ENCODE results near the gene CADM4.
"Not testable (repeated sequence)": the region's sequence is repeated elsewhere in the genome, so short reads cannot be mapped to it uniquely, and the experiment has no call there.

The CADM4 gene

GRCh38 chr19:43605875-43606568 lies 33.6 kb downstream of the CADM4 start:
- no peak for TF ChIP-seq MYC (IDR thresholded peaks at IDR 0.05; ENCODE audit: low read depth, low read length)
- TF ChIP-seq MAX (IDR thresholded peaks at IDR 0.05; ENCODE audit: low read depth, low read length) = no peak
- no peak for DNase-seq (ENCODE audit: low read depth)

GRCh38 chr19:43600326-43600725 lies 39.3 kb downstream of the CADM4 start:
- not testable (repeated sequence) for DNase-seq (ENCODE audit: low read depth); H3K4me3 ChIP-seq (ENCODE audit: low read depth, low read length)

More at GRCh38 chr19:43605875-43606568, 33.6 kb downstream of the CADM4 start:
- no peak overlapping the region for H3K4me3 ChIP-seq (ENCODE audit: low read depth, low read length)

GRCh38 chr19:43599635-43600295 lies 39.9 kb downstream of the CADM4 start:
- DNase-seq (ENCODE audit: low read depth) = no peak
- TF ChIP-seq POLR2A (IDR thresholded peaks at IDR 0.05; ENCODE audit: extremely low read depth, insufficient read length) (no peak), CTCF (IDR thresholded peaks at IDR 0.05; ENCODE audit: low read depth, low read length) (no peak), MAX (IDR thresholded peaks at IDR 0.05; ENCODE audit: low read depth, low read length) (no peak), MYC (IDR thresholded peaks at IDR 0.05; ENCODE audit: low read depth, low read length) (no peak)
- no peak overlapping the region for H3K4me3 ChIP-seq (ENCODE audit: low read depth, low read length)

GRCh38 chr19:43598445-43599240 lies 41.0 kb downstream of the CADM4 start:
- H3K4me3 ChIP-seq (ENCODE audit: low read depth, low read length) = peak overlapping the region; percentile 97
- DNase-seq (ENCODE audit: low read depth) = no peak
- no peak for TF ChIP-seq MYC (IDR thresholded peaks at IDR 0.05; ENCODE audit: low read depth, low read length)
- TF ChIP-seq MAX (IDR thresholded peaks at IDR 0.05; ENCODE audit: low read depth, low read length) = no peak
- TF ChIP-seq POLR2A (IDR thresholded peaks at IDR 0.05; ENCODE audit: extremely low read depth, insufficient read length) = no peak
- no peak for TF ChIP-seq CTCF (IDR thresholded peaks at IDR 0.05; ENCODE audit: low read depth, low read length)

GRCh38 chr19:43597876-43598275 lies 41.8 kb downstream of the CADM4 start:
- TF ChIP-seq CTCF (IDR thresholded peaks at IDR 0.05; ENCODE audit: low read depth, low read length) = no peak
- no peak for TF ChIP-seq MAX (IDR thresholded peaks at IDR 0.05; ENCODE audit: low read depth, low read length)
- no peak for TF ChIP-seq MYC (IDR thresholded peaks at IDR 0.05; ENCODE audit: low read depth, low read length)
- no peak for TF ChIP-seq POLR2A (IDR thresholded peaks at IDR 0.05; ENCODE audit: extremely low read depth, insufficient read length)
- DNase-seq (ENCODE audit: low read depth) = no peak
- H3K4me3 ChIP-seq (ENCODE audit: low read depth, low read length) = peak overlapping the region; percentile 97

- peak overlapping the region; percentile 97 for H3K4me3 ChIP-seq (ENCODE audit: low read depth, low read length)
- DNase-seq (ENCODE audit: low read depth) = peak; percentile 11
- TF ChIP-seq CTCF (IDR thresholded peaks at IDR 0.05; ENCODE audit: low read depth, low read length) = no peak
- no peak for TF ChIP-seq POLR2A (IDR thresholded peaks at IDR 0.05; ENCODE audit: extremely low read depth, insufficient read length)
Observed at GRCh38 chr19:43596842-43597461, 42.7 kb downstream of the CADM4 start.

Measured in NB4 (cell line).